Body of pancreas (tissue), 4 donors: ENCODE data around the gene SLC24A4.

Experiments used
- POLR2A ChIP-seq, 3 donors: fragments of 450-650 bp; IDR thresholded peaks; one replicate each; pipeline ENCODE4 v1.6.1; 2016; ENCODE audit warnings: antibody characterized with exemption in 3 of 3, mild to moderate bottlenecking in 2 of 3
- TF ChIP-seq, protein P1 (sequence below), 7 experiments: fragments of 450-650 bp in 4 of 7; fragments of 200-600 bp in 3 of 7; sonication (generic) in 3 of 7; IDR thresholded peaks; one replicate each; pipeline ENCODE4 v1.5.1; 2016 to 2019; ENCODE audit warnings: antibody characterized with exemption in 7 of 7

GRCh38 chr14:92455231-92455630 is 132.3 kb downstream of the SLC24A4 start:
- TF ChIP-seq POLR2A (IDR thresholded peaks at IDR 0.05): no peak
- TF ChIP-seq, protein P1, sequence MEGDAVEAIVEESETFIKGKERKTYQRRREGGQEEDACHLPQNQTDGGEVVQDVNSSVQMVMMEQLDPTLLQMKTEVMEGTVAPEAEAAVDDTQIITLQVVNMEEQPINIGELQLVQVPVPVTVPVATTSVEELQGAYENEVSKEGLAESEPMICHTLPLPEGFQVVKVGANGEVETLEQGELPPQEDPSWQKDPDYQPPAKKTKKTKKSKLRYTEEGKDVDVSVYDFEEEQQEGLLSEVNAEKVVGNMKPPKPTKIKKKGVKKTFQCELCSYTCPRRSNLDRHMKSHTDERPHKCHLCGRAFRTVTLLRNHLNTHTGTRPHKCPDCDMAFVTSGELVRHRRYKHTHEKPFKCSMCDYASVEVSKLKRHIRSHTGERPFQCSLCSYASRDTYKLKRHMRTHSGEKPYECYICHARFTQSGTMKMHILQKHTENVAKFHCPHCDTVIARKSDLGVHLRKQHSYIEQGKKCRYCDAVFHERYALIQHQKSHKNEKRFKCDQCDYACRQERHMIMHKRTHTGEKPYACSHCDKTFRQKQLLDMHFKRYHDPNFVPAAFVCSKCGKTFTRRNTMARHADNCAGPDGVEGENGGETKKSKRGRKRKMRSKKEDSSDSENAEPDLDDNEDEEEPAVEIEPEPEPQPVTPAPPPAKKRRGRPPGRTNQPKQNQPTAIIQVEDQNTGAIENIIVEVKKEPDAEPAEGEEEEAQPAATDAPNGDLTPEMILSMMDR (IDR thresholded peaks at IDR 0.05): no peak
